Measurements from ENCODE around the gene EPN1.

Gene EPN1

GRCh38 chr19:55652311-55653128 lies 22.5 kb upstream of the EPN1 start:
- H3K4me1 ChIP-seq (ENCODE audit: control insufficient read depth, insufficient read depth, low read depth, low read length) = peaks cover 26% of the 10 kb centered on the region
- H2BK120ac ChIP-seq (ENCODE audit: low read depth, low read length) = peak overlapping the region; percentile 11
- no peak overlapping the region for H2BK12ac ChIP-seq (ENCODE audit: low read length in 2 of 2)
- no peak for DNase-seq
- H3K4ac ChIP-seq (ENCODE audit: low read depth in 1 of 2, low read length in 2 of 2) = no peak overlapping the region
- H3K79me1 ChIP-seq (replicated peaks; ENCODE audit: low read length, poor library complexity, severe bottlenecking) = peaks cover 39% of the 10 kb centered on the region
- no peak overlapping the region for H3K27ac ChIP-seq (ENCODE audit: low read length, poor library complexity, severe bottlenecking)
- no peak overlapping the region for H2BK5ac ChIP-seq (ENCODE audit: low read depth, low read length, poor library complexity, severe bottlenecking)
- no peak overlapping the region for H3K18ac ChIP-seq (ENCODE audit: low read depth in 1 of 2, low read length in 2 of 2)
- H2AFZ ChIP-seq (ENCODE audit: low read depth, low read length) = no peak overlapping the region
- 89% methylated on average over 71 of the region's 71 CpGs for WGBS
- no peak overlapping the region for H3K4me2 ChIP-seq (ENCODE audit: low read length, poor library complexity, severe bottlenecking)
- peaks cover 7 to 43% of the 10 kb centered on the region in 2 experiments for H3K36me3 ChIP-seq (ENCODE audit: control insufficient read depth in 1 of 2, insufficient read depth in 2 of 2, low read depth in 1 of 2, low read length in 2 of 2)
- no peak overlapping the region for H3K14ac ChIP-seq (ENCODE audit: low read length in 2 of 2)
- no peak overlapping the region for H3K9ac ChIP-seq (ENCODE audit: low read length)
- no peak overlapping the region for H2AK5ac ChIP-seq (ENCODE audit: low read length, severe bottlenecking)
- H3K4me3 ChIP-seq (ENCODE audit: insufficient read depth in 1 of 2, low read depth in 1 of 2, low read length in 2 of 2) = peak overlapping the region in 1 of 2 experiments; percentile 12
- no peak overlapping the region for H4K8ac ChIP-seq (ENCODE audit: low read length)
- no peaks in the 10 kb centered on the region for H3K9me3 ChIP-seq (ENCODE audit: control insufficient read depth, low read length)
- no peak overlapping the region for H4K91ac ChIP-seq (ENCODE audit: low read length)
- H3K23ac ChIP-seq (ENCODE audit: low read length in 2 of 2) = no peak overlapping the region
- H2BK15ac ChIP-seq (ENCODE audit: low read depth, poor library complexity, severe bottlenecking) = no peak overlapping the region
- no peaks in the 10 kb centered on the region for H3K27me3 ChIP-seq (ENCODE audit: control insufficient read depth in 1 of 2, insufficient read depth in 1 of 2, low read length in 2 of 2)

- Histone ChIP-seq H2AK5ac (ENCODE audit: low read length, severe bottlenecking) (no peak overlapping the region), H3K27me3 (ENCODE audit: control insufficient read depth in 1 of 2, insufficient read depth in 1 of 2, low read length in 2 of 2) (no peaks in the 10 kb centered on the region), H2BK120ac (ENCODE audit: low read depth, low read length) (peak overlapping the region; percentile 6), H3K27ac (ENCODE audit: low read length, poor library complexity, severe bottlenecking) (peak overlapping the region; percentile 100), H3K23ac (ENCODE audit: low read length in 2 of 2) (no peak overlapping the region), H3K36me3 (ENCODE audit: control insufficient read depth in 1 of 2, insufficient read depth in 2 of 2, low read depth in 1 of 2, low read length in 2 of 2) (peaks cover 7 to 50% of the 10 kb centered on the region in 2 experiments), H2BK12ac (ENCODE audit: low read length in 2 of 2) (no peak overlapping the region), H3K18ac (ENCODE audit: low read depth in 1 of 2, low read length in 2 of 2) (peak overlapping the region; percentile 70 to 98), H2BK15ac (ENCODE audit: low read depth, poor library complexity, severe bottlenecking) (peak overlapping the region; percentile 44), H2BK5ac (ENCODE audit: low read depth, low read length, poor library complexity, severe bottlenecking) (peak overlapping the region; percentile 19), H3K4me2 (ENCODE audit: low read length, poor library complexity, severe bottlenecking) (peak overlapping the region; percentile 35), H3K4me1 (ENCODE audit: control insufficient read depth, insufficient read depth, low read depth, low read length) (peaks cover 32% of the 10 kb centered on the region), H3K4ac (ENCODE audit: low read depth in 1 of 2, low read length in 2 of 2) (peak overlapping the region in 1 of 2 experiments; percentile 34), H4K8ac (ENCODE audit: low read length) (peak overlapping the region; percentile 91), H3K4me3 (ENCODE audit: insufficient read depth in 1 of 2, low read depth in 1 of 2, low read length in 2 of 2) (peak overlapping the region; percentile 58 to 84), H2AFZ (ENCODE audit: low read depth, low read length) (no peak overlapping the region), H3K9me3 (ENCODE audit: control insufficient read depth, low read length) (no peaks in the 10 kb centered on the region), H3K79me1 (replicated peaks; ENCODE audit: low read length, poor library complexity, severe bottlenecking) (peaks cover 32% of the 10 kb centered on the region), H3K14ac (ENCODE audit: low read length in 2 of 2) (no peak overlapping the region), H4K91ac (ENCODE audit: low read length) (peak overlapping the region; percentile 87), H3K9ac (ENCODE audit: low read length) (peak overlapping the region; percentile 99)
- DNase-seq = peak; percentile 99
- WGBS = 1% methylated on average over 57 of the region's 57 CpGs
These were observed 21.2 kb upstream of the EPN1 start for GRCh38 chr19:55653651-55654322.

- no peaks in the 10 kb centered on the region for H3K9me3 ChIP-seq (ENCODE audit: control insufficient read depth, low read length)
- peak overlapping the region; percentile 52 for H4K91ac ChIP-seq (ENCODE audit: low read length)
- H3K9ac ChIP-seq (ENCODE audit: low read length) = peak overlapping the region; percentile 99
- H3K36me3 ChIP-seq (ENCODE audit: control insufficient read depth in 1 of 2, insufficient read depth in 2 of 2, low read depth in 1 of 2, low read length in 2 of 2) = peaks cover 10 to 53% of the 10 kb centered on the region in 2 experiments
- peak overlapping the region; percentile 89 for H2BK15ac ChIP-seq (ENCODE audit: low read depth, poor library complexity, severe bottlenecking)
- H4K8ac ChIP-seq (ENCODE audit: low read length) = peak overlapping the region; percentile 55
- peak overlapping the region; percentile 55 for H3K4me2 ChIP-seq (ENCODE audit: low read length, poor library complexity, severe bottlenecking)
- peak overlapping the region in 1 of 2 experiments; percentile 95 for H3K14ac ChIP-seq (ENCODE audit: low read length in 2 of 2)
- H3K4me3 ChIP-seq (ENCODE audit: insufficient read depth in 1 of 2, low read depth in 1 of 2, low read length in 2 of 2) = peak overlapping the region; percentile 72 to 84
- no peak overlapping the region for H2AK5ac ChIP-seq (ENCODE audit: low read length, severe bottlenecking)
- peak; percentile 99 for DNase-seq
- H2BK120ac ChIP-seq (ENCODE audit: low read depth, low read length) = peak overlapping the region; percentile 89
- no peak overlapping the region for H2AFZ ChIP-seq (ENCODE audit: low read depth, low read length)
- H3K23ac ChIP-seq (ENCODE audit: low read length in 2 of 2) = peak overlapping the region in 1 of 2 experiments; percentile 92
- H3K27ac ChIP-seq (ENCODE audit: low read length, poor library complexity, severe bottlenecking) = peak overlapping the region; percentile 100
- H3K79me1 ChIP-seq (replicated peaks; ENCODE audit: low read length, poor library complexity, severe bottlenecking) = peaks cover 27% of the 10 kb centered on the region
- peak overlapping the region; percentile 96 for H2BK5ac ChIP-seq (ENCODE audit: low read depth, low read length, poor library complexity, severe bottlenecking)
- H2BK12ac ChIP-seq (ENCODE audit: low read length in 2 of 2) = peak overlapping the region in 1 of 2 experiments; percentile 61
- no peaks in the 10 kb centered on the region for H3K27me3 ChIP-seq (ENCODE audit: control insufficient read depth in 1 of 2, insufficient read depth in 1 of 2, low read length in 2 of 2)
- under 1% methylated on average over 51 of the region's 52 CpGs for WGBS
- H3K4ac ChIP-seq (ENCODE audit: low read depth in 1 of 2, low read length in 2 of 2) = peak overlapping the region; percentile 57 to 88
- peaks cover 31% of the 10 kb centered on the region for H3K4me1 ChIP-seq (ENCODE audit: control insufficient read depth, insufficient read depth, low read depth, low read length)
- H3K18ac ChIP-seq (ENCODE audit: low read depth in 1 of 2, low read length in 2 of 2) = peak overlapping the region; percentile 98
These were observed 20.6 kb upstream of the EPN1 start for GRCh38 chr19:55654323-55654867.

All from mesenchymal stem cell (in vitro differentiated cells and primary cell).